Measurements from ENCODE around the gene CNPY3.

- no peak for TF ChIP-seq CTCF (tag by site-specific recombination; IDR thresholded peaks at IDR 0.05)
- no peak for TF ChIP-seq ZNF830 (tag by site-specific recombination; IDR thresholded peaks at IDR 0.05; ENCODE audit: low read depth)
These were observed 59.3 kb downstream of the CNPY3 start for GRCh38 chr6:42988486-42989020.
